Fibroblast of skin of back (primary cell): Measurements from ENCODE around the gene MKS1.

Experiments used
- DNase-seq: peaks from one replicate; pipeline ENCODE4 v3.0.0-alpha.2; 2013

MKS1 gene

DNA sequence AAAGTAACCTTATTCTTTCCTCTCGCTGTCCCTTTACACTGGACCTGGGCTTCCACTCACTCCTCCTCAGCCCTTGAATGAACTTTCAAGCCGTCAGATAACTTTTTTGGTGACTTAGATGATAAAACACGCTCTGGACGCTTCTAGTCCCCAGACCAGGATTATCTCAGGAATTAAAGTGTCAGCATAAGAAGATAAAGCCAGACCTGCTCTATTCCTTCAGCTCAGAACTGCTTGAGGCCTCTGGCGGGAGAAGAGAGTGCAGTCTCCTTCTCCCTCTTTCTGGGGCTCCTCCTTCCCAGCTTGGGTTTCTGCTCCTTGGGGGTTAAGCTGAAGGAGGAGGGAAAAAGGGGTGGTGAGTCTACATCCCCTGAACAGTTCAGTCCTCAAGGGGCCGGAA lies 25.9 kb upstream of the MKS1 start:
- no peak for DNase-seq

DNA sequence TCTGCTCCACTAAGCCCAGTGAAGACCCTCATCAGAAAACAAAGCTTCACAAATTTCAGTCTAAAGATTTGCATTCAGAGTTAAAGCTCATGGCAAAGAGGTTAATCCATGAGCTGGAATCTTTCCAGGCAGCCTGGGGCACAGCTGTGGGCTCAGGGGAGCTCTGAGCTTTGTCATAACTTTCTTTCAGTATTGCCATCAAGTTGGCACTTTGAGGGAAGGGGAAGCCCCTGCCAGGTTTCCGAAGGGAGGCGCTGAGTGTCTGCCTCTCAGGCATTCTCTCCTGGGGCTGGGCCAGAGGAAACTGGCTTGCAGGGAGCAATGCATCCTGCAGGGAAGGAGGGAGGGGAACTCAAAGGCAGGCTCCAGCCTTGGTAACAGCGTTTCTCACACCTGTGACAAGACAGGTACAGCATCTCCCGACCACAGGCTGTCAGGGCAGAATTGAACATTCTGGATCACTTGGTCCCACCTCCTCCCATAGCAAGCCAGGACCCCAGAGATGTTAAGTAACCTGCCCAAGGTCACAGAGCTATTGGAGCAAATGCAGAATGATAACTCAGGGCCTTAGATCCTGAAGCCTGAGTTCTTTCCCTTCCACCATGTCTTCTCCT lies 23.2 kb upstream of the MKS1 start:
- no peak for DNase-seq

DNA sequence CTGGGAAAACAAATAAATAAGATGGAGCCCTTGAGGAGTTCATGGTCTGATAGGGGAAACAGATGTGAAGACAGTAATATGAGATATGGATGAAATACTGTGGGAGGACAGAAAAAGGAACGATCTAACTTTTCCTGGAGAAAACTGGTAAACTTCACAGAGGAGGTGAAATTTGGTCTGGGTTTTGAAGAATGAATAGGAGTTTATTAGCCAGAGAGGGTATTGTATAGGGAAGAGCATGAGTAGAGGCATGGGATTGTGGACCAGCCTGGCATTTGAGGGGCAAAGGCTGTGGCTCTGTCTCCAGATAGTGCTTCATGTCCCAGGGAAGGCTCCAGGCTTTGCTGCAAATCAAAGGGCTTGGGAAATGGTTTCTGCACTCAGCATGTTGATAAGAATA lies 20.9 kb upstream of the MKS1 start:
- no peak for DNase-seq

DNA sequence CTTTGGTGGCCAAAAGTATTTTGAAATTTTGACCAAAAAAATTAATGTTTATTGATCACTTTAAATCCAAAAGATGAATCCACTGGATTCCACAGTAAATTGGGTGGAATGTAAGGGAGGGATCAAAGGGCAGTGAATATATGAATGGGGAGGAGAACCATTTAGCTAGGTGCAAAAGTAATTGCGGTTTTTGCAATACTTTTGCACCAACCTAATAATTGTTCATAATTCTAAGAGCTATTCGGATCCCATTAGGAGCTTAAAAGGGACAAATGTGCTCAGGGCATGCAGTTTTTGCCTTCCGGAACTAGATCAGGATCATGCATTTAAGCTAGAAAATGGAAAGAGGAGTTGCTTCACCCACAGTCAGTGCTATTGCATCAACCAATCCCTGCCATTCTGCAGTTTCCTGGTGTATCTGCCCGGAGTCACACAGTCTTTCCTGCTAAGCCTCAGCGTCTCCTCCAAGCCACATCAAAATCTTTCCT lies 19.1 kb upstream of the MKS1 start, which contains the start of gene LPO:
LPO (plus strand) TSS at position 438 of the 488 bp plus-strand sequence. CDS start 4,396 bp downstream, outside the sequence.
- DNase-seq: no peak

DNA sequence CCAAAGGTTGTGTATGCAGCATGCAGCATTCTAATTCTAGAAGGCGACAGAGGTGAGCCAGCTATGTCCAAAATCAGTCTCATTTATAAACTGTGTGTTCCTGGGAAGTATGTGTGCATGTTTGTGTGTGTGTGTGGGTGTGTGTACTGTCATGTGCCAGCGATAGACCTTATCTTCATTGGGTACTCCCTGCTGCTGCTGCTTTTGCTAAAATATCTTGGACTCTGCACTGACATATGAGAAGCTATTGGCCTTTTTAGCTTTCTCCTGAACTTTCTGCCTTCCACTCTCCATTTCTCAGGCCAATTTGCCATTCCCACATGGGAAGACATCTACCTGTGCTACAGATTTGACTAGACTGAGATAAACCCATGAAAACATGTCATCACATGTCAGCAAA lies 17.3 kb upstream of the MKS1 start:
- no peak for DNase-seq

DNA sequence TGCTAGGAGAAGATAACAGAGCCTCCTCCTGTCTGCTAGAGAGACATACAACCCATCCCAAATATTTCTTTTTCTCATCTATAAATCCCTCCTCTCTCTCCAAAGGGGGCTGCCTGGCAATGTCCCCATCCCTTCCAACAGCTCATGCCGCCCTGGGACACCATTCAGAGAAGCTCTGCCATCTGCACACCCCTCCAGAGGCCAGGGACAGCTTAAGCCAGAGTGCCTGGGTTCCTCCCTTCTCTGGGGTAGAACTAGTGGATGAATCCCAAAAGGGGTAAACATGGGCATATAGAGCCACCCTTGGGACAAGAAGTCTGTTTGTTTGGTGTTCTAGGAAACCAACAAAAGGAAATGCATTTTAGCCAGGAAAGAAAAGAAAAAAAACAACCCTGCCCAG lies 16.8 kb upstream of the MKS1 start:
- no peak for DNase-seq

DNA sequence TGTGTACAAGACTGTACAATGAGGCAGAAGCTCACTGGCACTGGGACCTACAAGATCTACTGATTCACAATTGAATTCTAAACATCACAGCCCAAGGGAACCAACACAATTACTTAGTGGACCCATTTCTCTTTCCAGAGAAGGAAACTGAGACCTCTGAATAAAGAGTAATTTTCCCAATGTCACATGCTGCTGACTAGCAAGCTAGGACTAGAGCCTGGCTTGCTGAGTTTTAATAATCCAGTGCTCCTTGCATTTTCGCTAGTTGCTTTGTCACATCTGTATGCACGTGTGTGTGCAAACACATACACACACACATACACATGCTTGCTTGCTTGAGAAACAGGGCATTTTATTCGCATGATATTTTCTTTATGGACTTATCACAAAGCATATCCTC lies 15.5 kb upstream of the MKS1 start:
- no peak for DNase-seq

DNA sequence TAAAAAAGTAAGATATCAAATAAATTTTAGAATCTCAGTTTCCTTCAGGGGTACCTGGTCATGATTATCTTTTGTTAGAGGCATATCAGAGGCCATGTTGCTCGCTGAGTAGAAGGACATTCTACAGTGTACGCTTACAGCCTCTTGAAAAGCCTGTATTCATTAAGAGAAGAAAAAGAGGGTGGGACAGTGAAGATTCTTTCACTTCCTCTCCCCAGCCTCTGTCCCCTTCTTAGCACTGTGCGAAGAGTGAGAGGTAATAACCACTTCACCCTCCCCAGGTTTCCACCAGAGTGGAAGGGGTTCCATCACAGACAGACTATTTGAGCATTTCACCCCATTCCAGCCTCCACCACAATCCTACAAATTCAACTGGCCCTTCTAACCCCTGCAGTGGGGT lies 14.5 kb upstream of the MKS1 start:
- DNase-seq: no peak

DNA sequence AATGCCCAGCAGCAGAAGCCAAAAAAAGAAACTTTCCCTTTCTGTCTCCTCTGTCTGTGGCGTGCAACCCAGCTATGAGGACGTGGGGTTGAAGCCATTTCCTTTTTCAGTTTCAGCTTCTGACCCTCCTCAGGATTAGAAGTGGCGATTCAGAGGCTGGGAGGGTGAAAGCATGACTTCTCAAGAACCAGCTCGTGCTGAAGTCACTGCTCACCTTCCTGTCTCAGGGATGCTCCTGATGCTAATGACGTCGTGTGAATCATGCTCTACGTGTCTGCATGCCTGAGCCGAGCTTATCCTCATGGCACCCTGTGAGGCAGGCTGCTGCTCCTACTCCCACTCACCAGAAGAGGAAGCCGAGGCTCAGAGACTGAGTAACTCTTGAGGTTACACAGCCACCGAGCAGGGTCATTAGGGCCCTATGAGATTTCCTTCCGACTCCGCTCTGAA lies 13.7 kb upstream of the MKS1 start:
- DNase-seq: peak; percentile 66

DNA sequence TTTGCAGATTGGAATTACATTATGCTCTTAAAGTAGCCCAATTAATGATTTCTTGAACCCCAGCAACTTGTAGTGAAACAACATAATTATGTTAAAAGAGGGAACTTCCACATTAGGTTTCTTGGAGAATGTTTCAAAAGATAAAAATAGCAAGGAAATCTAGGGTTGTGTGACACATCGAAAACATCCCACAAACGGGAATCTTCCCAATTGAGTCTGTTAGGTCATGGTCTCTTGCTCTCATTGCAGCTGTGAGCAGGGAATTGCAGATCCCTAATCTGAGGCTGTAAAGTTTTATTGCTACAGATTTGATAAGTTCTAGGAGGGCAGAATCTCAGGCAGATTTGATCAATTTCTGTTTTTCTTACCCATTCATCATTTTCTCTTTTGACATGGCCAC lies 12.6 kb upstream of the MKS1 start:
- peak; percentile 26 for DNase-seq

DNA sequence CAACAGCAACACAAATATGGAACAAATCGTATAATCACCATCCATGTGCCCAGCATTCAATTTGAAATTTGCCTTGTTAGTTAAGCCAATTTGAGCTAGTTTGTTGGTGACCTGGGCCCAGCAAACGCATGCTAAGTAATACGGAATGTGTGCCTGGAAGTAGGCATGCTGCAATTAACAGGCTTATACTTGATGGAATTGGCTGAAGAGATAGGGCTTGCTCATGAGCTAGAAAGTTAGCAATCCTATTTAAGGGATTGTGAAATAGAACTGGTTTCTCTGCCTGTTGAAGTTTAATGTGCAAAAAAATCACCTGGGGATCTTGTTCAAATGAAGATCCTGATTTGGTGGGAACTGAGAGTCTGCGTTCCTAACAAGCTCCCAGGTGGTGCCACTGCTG lies 10.8 kb upstream of the MKS1 start:
- no peak for DNase-seq

DNA sequence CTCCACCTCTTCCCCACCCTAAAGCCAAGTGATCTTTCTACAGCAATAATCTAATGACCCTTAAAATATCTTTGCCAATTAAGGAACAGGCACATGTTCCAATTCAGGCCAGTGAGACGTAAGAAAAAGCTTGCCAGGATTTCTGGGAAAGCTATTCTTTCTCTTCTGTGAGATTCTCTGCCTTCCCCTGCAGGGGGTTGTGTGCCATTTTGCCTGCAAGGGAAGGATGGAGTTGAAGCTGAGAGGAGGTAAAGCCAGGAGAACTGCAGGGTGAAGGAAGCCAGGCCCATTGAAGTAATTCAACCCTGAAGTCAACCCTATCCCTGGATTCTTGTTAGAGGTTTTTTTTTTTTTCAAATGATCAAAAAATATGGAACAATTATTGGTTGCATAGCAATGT lies 10.3 kb upstream of the MKS1 start:
- DNase-seq: no peak

DNA sequence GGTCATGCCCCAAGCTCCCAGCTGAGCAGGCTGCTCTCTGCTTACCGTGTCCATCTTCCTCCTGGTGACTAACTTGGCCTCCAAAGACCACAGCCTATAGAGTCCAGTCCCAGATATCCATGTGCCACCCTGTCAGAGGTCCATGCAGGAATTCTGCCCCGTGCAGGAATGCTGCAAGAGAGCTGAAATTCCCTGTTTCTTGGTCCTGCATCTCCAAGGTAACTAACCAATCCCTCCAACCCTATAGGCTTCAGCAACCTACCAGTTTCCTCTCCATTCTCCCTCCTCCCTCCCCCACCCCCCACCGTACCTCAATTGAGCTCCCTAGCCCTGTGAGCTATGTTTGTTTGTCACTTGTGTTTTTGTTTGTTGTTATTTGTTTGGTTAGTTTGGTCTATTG lies 9.6 kb upstream of the MKS1 start:
- DNase-seq: no peak

DNA sequence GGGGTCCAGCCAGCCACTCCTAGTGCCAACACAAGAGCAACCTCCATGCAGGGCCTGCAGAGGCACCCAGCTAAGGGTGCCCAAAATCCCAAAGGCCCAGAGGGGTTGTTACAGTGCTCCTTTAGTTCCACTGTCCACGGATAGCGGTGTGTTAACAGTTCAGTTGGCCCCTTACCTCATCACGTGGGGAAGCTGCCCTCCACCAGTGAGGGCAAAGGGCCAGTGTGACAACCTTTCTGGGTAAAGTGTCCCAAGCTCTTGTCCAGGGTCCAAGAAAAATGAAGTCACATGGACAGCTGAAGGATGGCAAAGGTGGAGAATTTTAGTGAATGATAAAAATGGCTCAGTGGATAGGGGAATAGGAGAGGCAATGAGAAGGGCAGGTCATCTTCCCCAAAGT lies 8.7 kb upstream of the MKS1 start:
- no peak for DNase-seq

DNA sequence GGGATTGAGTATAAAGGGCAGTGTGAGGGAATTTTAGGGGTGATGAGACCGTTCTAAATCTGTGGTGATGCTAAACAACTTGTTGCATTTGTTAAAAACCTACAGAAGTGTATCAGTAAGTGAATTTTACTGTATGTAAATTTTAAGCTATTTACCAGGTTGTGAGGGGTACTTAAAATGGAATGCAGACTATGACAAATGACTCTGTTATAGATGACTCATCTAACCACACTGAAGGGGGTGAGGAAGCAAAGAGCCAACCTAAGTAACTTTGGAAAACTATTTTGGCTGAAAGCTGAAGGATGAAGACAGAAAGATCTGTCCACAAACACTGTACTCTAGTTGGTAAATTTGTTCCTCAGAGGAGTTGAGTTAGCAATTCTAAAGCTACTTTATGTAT lies 5.3 kb upstream of the MKS1 start:
- peak; percentile 78 for DNase-seq

DNA sequence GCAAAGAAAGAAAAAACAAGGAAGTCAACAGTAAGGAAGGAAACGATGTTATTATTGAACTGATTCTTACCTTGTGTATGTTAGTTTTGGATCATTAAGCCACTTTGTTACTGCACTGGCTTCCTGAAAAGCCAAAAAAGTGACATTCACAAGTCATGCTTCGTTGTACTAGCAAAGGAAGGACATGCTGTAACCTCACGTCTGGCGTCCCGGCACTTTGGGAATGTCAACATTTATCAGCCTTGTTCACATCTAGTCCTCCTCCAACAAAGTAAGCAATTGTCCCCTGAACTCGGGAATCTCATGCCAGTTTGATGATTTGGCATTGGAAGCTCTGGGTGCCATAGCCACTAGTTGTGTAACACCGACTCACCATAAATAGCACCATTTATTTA lies 731 bp upstream of the MKS1 start:
- DNase-seq: no peak

DNA sequence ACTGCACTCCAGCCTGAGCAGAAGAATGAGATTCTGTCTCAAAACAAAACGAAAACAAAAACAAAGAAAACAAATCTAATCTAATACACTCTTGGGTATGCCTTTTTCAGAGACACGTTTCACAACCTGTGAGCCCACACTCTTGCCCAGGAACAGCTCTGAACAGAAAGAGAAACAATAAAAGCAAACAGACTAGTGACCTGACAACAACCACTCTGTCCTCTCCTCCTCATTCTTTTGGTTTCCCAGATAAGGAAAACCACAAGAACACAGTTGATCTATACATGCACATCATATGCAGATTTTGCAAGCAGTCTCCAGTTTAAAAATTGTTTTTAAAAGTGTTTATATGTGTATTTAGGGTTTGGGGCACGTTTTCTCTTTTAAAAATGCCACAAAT lies 1.3 kb downstream of the MKS1 start:
- no peak for DNase-seq

DNA sequence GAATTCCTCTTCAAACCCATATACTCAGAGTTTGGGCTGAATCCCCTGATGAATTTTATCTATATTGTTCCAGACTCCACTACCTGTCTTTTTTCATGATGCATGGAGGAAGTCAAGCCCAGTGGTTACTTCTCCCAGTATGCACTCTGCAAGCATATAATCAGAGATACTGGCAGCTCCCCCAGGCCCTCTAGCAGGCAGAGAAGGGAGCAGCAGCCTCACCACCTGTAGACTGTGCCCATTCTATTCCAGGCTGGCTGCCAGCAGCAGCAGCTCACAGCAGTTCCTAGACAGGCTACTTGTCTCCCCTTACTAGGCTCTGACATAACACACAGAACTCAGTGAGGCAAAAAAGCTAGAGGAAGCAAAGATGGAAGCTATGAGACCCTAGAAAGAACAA lies 3.4 kb downstream of the MKS1 start:
- DNase-seq: no peak

DNA sequence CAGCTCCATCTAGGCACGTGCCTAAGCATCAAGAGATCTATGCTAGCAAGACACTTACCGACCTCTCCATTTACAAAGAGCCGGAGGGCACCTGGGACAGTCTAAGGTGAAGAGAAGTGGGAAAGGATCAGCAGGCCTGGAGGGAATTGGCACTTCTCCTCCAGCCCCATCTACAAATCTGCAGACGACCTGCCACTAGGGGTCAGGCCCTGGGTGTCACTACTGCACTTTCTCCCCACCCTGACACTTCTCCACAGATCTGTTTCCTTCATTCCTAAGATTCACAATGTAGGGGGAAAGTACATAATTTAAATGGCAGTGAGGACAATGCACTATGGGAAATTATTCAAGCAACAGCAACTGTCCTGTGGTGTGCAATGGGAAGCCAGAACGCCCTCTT lies 8.1 kb downstream of the MKS1 start:
- no peak for DNase-seq

DNA sequence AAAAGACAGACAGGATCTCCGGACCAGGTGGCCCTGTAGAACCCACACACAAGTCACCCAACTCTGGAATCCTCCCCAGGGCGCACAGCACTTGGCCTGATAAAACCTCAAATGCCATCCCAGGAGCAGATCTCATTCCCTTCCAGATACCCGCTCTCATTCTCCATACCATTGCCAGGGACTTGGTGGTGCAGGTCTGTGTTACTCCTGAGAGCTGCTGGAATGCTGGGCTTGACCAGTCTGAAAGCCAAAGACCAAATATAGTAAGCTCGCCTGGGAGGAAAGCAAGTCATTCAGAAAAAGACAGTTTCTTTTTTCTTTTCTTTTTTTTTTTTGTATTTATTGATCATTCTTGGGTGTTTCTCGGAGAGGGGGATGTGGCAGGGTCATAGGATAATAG lies 10.7 kb downstream of the MKS1 start:
- no peak for DNase-seq

DNA sequence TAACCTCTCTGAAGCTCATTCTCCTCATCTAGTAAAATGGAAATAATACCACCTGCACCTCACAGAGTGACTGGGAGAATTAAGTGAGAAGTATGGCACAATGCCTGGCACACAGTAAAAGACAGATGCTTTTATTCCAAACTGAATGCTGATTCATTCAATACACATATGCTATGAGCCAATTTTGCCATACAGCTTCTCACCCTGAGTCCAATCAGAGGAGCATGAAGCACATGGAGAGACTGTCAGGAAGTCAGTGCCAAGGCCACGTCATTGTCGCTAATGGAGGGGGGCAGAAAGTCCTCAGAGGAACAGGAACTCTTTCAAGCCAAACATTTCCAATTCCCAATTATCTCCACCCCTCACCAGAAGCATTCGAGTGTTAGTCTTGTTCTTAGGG lies 11.6 kb downstream of the MKS1 start:
- DNase-seq: no peak

DNA sequence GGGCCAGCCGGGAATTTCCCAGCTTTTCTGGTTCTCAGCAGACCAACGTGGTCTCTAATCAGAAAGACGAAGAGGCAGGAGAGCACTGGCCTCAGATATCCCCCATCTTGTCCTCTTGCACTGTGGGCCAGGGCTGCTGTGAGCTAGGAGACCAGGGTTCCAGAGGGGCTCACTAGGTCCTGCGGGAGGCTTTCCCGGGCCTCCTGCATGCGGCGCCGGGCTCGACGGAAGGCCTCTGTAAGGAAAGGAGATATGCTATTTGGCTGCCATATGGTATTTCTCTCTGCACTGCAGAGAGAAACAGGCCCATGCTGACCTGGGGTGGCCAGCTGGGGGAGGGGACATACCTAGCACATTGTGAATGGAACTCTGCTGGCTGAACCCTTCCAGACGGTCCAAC lies 13.1 kb downstream of the MKS1 start:
- no peak for DNase-seq

DNA sequence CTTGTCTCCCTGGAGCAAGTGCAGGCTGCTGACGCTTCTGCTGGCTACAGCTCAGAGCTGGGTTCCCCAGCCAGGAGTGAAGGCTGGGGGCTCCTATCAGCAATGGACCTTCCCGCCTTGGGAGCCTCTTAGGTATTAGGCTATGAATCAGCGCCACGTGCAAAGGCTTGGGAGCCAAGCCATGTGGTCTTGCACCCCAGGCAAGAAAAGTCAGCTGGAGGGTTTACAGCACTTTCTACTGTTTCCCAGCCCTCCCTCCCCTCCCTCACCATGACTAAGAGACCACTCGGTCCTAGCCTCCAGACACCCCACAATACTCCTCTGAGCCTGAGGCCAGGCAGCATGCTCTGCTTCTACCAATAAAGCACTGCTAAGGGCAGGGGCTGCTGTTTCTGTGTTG lies 14.3 kb downstream of the MKS1 start:
- no peak for DNase-seq

DNA sequence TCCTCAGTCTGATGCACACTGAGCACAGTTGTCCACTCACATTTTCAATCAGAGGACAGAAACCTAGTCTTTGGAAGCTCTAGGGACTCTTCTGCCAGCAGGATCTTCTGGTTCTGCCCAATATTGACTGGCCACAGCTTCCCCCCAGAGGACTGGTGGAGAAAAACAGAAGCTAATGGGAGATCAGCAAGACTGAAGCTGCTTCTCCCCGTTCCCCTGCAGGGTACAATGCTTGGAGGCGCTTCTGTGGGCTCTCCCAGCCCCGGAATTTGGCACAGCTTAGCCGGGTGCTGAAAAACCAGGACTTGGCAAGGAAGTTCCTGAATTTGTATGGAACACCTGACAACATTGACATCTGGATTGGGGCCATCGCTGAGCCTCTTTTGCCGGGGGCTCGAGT lies 16.2 kb downstream of the MKS1 start:
- no peak for DNase-seq

DNA sequence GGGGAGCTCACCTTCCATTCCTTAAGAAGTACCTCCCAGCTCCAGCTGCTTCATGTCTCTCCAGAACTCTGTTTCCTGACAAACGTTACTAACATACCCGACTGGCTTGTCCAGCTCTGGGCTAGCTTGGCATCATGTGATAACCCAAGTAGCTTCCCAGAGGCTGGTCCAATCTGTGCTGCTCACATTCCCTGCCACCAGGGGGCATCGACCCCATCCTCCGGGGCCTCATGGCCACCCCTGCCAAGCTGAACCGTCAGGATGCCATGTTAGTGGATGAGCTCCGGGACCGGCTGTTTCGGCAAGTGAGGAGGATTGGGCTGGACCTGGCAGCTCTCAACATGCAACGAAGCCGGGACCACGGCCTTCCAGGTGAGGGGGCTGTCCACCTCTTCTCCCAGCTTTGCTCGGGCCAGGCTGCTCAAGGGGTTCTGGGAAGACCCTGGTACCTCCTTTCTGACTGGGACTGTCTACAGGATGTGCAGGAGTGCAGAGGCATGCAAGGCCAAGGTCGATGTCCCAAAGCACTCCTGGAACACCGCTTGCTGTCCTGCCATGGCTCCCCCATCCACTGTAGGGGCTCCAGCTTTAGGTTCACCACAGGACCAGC lies 18.9 kb downstream of the MKS1 start:
- peak; percentile 39 for DNase-seq
